Lower lobe of right lung (tissue), 2 donors: ENCODE results near the gene C2CD4C. TPM values are rescaled to one million over a fixed set of nuclear protein-coding genes. Genes with fewer than 3 reads are reported as not detected.

Experiments used
- ATAC-seq, 2 donors: fragments of 200-7000 bp; cut with Tn5 transposase; one replicate each; pipeline ENCODE4 v1.9.1; 2020 to 2022; ENCODE audit warnings: mild to moderate bottlenecking in 2 of 2, moderate library complexity in 2 of 2
- DNase-seq: peaks from one replicate; pipeline ENCODE4 v3.0.0-alpha.2; 2020
- H3K27ac ChIP-seq: fragments of 200-600 bp; one replicate; pipeline ENCODE4 v1.8.0; 2022
- H3K27me3 ChIP-seq: fragments of 200-600 bp; one replicate; pipeline ENCODE4 v1.8.0; 2022; ENCODE audit warnings: low read depth
- H3K36me3 ChIP-seq: fragments of 200-600 bp; one replicate; pipeline ENCODE4 v1.8.0; 2022; ENCODE audit warnings: mild to moderate bottlenecking
- H3K4me1 ChIP-seq: fragments of 200-600 bp; one replicate; pipeline ENCODE4 v1.8.0; 2022
- H3K4me3 ChIP-seq: fragments of 200-600 bp; one replicate; pipeline ENCODE4 v1.8.0; 2022; ENCODE audit warnings: mild to moderate bottlenecking
- H3K9me3 ChIP-seq: fragments of 200-600 bp; one replicate; pipeline ENCODE4 v1.8.0; 2022
- intact Hi-C: fragments of 100-400 bp; cut with DNase I; formaldehyde crosslinking; loops from one replicate; pipeline ENCODE4 v1.11.0; 2022
- total RNA-seq: library from RNA; stranded (reverse); fragmentation: NEBNext Ultra II Directional; extraction: Animal tissue kit (Norgen Biotek cat#: 25700); gene quantifications from one replicate; pipeline ENCODE4 v1.2.1, GENCODE V29; 2021
- TF ChIP-seq, protein P1 (sequence below): fragments of 200-600 bp; IDR thresholded peaks from one replicate; pipeline ENCODE4 v1.8.0; 2022; ENCODE audit warnings: antibody characterized with exemption, mild to moderate bottlenecking
- donor health status: DM: no; HTN: yes; CAD: no; lungs with severe emphysema.

C2CD4C gene
- total RNA-seq, 1 donor from 2014 or later, result 2.2 TPM

DNA sequence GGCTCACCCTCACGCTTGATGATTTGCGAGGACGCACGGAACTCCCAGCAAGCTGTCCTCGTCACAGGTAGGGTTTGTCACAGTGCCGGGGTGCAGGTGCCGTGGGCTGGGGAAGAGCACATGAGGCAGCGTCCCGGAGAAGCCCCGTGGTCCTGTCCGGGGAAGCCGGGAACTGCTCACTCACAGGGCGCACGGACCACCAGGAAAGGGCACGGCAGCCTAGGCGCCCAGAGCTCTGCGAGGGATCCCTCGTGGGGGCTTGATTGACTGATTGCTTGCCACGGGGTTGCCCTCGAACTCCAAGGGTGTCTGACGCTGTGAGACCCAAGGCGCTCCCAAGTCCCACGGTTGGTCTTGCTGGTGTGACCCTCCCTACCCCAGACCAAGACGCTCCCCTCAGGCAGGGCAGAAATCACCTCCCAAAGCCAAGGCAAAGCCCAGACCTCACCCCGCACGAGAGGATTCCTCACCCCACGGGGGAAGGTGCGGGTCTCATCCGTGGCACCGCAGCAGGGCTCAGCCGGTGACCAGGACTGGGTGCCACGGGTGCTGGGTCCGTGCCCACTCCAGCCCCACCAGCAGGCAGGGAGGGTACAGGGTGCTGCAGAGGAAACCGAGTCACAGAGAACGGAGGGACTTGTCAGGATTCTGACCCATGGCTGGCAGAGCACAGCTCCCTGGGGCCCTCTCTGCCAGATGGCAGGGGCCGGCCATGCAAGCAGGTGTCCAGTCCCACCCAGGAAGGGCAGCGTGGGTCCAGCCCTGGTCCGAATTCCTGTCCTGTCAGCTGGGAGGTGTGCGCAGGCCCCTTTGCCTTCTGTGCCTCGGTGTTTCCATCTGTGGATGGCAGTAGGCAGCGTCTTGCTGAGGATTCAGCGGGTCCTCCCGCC is 7.7 kb downstream of the C2CD4C start:
- peak; percentile 36 for DNase-seq
- peak in 1 of 2 donors; percentile 19 for ATAC-seq
- TF ChIP-seq, protein P1, sequence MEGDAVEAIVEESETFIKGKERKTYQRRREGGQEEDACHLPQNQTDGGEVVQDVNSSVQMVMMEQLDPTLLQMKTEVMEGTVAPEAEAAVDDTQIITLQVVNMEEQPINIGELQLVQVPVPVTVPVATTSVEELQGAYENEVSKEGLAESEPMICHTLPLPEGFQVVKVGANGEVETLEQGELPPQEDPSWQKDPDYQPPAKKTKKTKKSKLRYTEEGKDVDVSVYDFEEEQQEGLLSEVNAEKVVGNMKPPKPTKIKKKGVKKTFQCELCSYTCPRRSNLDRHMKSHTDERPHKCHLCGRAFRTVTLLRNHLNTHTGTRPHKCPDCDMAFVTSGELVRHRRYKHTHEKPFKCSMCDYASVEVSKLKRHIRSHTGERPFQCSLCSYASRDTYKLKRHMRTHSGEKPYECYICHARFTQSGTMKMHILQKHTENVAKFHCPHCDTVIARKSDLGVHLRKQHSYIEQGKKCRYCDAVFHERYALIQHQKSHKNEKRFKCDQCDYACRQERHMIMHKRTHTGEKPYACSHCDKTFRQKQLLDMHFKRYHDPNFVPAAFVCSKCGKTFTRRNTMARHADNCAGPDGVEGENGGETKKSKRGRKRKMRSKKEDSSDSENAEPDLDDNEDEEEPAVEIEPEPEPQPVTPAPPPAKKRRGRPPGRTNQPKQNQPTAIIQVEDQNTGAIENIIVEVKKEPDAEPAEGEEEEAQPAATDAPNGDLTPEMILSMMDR, result no peak
- H3K9me3 ChIP-seq, result no peaks in the 10 kb centered on the region
- H3K36me3 ChIP-seq, result no peaks in the 10 kb centered on the region
- intact Hi-C loops, result no loop called here
- H3K27me3 ChIP-seq, result peaks cover 42% of the 10 kb centered on the region
- H3K27ac ChIP-seq, result no peak overlapping the region
- H3K4me1 ChIP-seq, result no peaks in the 10 kb centered on the region
- no peak overlapping the region for H3K4me3 ChIP-seq

DNA sequence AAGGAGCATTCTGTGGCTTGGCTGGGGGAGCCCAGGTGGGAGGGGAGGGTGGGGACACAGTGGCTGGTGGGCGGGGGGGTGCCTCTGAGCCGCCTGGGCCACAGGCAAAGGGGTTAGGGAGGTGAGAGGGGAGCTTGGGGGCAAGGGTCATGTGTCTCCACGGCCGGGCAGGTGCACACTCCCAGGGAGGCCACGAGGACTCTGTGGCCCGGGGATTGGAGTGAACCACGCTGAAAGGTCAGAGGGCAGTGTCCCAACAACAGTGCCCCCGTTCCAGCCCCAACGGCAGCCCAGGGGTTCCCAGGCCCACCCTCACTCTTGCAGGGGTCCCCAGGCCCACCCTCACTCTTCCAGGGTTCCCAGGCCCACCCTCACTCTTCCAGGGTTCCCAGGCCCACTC is 9.6 kb downstream of the C2CD4C start:
- intact Hi-C loops, result no loop called here
- Histone ChIP-seq H3K4me1 (no peaks in the 10 kb centered on the region), H3K36me3 (no peaks in the 10 kb centered on the region), H3K27ac (no peak overlapping the region), H3K4me3 (no peak overlapping the region), H3K9me3 (no peaks in the 10 kb centered on the region), H3K27me3 (peaks cover 35% of the 10 kb centered on the region)
- DNase-seq, result peak; percentile 30
- TF ChIP-seq, protein P1, result no peak
- no peak for ATAC-seq

DNA sequence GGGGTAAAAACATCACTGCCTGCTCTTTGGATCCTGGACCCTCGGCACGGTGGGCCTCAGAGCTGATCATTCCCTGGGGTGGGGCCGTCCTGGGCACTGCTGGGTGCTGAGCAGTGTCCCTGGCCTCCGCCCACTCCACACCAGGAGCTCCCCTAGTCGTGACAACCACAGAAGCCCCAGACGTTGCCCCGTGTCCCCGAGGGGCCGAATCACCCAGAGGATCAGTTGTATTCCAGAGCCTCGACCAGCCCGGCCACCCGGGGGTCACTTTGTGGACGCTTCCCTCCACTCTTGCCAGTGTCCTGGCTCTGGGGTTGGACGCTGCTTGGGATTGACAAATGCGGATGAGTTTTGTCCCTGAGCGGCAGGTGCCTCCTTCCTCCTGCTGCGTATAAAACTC is 10.2 kb downstream of the C2CD4C start:
- DNase-seq (peak; percentile 36), ATAC-seq (no peak)
- Histone ChIP-seq H3K4me3 (no peak overlapping the region), H3K36me3 (no peaks in the 10 kb centered on the region), H3K9me3 (no peaks in the 10 kb centered on the region), H3K27me3 (peaks cover 34% of the 10 kb centered on the region), H3K27ac (no peak overlapping the region), H3K4me1 (no peaks in the 10 kb centered on the region)
- intact Hi-C loops, result no loop called here
- TF ChIP-seq, protein P1, result no peak

DNA sequence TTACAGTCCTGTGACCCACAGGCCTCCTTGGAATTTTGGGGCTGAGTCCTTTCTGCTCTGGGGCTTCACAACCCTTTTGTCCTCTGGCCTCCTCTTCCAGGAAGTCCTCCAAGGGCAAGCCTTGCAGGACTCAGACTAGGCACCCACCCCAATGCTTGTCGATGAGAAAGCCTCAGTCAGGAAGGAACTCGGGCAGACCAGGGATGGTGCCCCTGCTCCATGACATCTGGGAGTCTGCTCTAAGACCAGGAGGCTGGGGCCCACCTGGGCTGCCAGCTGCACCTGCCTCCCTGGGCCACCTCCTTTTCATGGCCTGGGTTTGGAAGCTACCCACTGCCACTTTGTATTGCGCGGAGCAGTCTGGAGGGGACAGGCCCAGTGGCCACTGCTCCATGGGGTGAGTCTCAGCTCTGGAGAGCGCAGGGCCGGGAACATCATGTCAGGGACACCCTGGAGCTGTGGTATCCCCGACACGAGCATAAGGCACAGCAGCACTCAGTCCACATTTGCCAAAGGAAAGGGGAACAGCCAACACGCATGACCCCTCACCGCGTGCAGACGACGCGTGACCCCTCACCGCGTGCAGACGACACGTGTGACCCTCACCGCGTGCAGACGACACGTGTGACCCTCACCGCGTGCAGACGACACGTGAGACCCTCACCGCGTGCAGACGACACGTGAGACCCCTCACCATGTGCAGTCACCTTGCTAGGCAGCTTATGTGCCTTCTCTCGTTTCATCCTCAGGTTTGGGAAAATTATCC is 10.8 kb downstream of the C2CD4C start:
- ATAC-seq (no peak), DNase-seq (no peak)
- Histone ChIP-seq H3K36me3 (no peaks in the 10 kb centered on the region), H3K27ac (no peak overlapping the region), H3K4me3 (no peak overlapping the region), H3K4me1 (no peaks in the 10 kb centered on the region), H3K27me3 (peaks cover 28% of the 10 kb centered on the region), H3K9me3 (no peaks in the 10 kb centered on the region)
- TF ChIP-seq, protein P1, result no peak
- intact Hi-C loops, result no loop called here

DNA sequence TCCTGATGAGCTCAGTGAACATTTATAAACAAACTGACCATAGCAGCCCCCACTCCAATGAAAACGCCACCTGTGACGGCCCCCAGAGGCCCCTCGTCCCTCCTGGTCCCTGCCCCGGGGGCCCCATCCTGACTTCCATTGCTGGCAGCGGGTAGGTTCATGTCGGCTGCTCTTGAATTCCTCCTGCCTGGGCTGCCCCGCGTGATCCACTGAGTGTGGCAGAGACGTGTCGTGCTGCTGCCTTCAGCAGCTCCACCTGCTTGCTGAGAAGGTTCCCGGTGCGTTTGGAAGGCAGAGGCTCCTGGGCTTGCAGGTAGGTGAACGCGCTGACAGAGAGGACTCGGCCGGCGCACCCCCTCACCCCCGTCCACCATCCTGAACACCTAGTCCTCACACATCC is 11.6 kb downstream of the C2CD4C start:
- H3K27me3 ChIP-seq, result peaks cover 20% of the 10 kb centered on the region
- ATAC-seq, result no peak
- intact Hi-C loops, result no loop called here
- no peak overlapping the region for H3K4me3 ChIP-seq
- TF ChIP-seq, protein P1, result no peak
- H3K27ac ChIP-seq, result no peak overlapping the region
- peak; percentile 25 for DNase-seq
- H3K9me3 ChIP-seq, result no peaks in the 10 kb centered on the region
- H3K4me1 ChIP-seq, result no peaks in the 10 kb centered on the region
- H3K36me3 ChIP-seq, result no peaks in the 10 kb centered on the region
